A673 (cell line): ENCODE measurements around the gene PALM2AKAP2. TPM values are rescaled to one million over a fixed set of nuclear protein-coding genes. Genes with fewer than 3 reads are reported as not detected.

Experiments used
- BruUV-seq: library from RNA; stranded (reverse); fragments of 400-500 nt; replicated peaks from 2 replicates; lab custom pipeline; 2021; lab: Mats Ljungman, UMichigan
- CTCF ChIA-PET: fragments of 300-600 bp; sonication (Branson Sonifier 250); formaldehyde crosslinking; loops from one replicate; lab custom pipeline; 2022; ENCODE audit warnings: antibody characterized with exemption; lab: Charles Lee
- POLR2A ChIA-PET: fragments of 300-600 bp; sonication (Branson Sonifier 250); formaldehyde crosslinking; loops from one replicate; lab custom pipeline; 2022; ENCODE audit warnings: antibody characterized with exemption; ENCODE audit not compliant: low non-redundant PET; lab: Charles Lee
- DNase-seq: peaks from one replicate; pipeline ENCODE4 v3.0.0-alpha.2; 2015; ENCODE audit warnings: low spot score
- H3K27ac ChIP-seq: fragments of 200-600 bp; sonication (generic); 2 replicates; pipeline ENCODE4 v1.5.1; 2016; ENCODE audit warnings: mixed run types, low read depth, mild to moderate bottlenecking, mixed read lengths, antibody characterized with exemption, low read length; ENCODE audit not compliant: poor library complexity, severe bottlenecking
- H3K27me3 ChIP-seq: fragments of 200-600 bp; sonication (generic); replicated peaks from 2 replicates; pipeline ENCODE4 v1.6.1; 2017; ENCODE audit warnings: mixed run types, low read depth, mild to moderate bottlenecking, mixed read lengths, antibody characterized with exemption, low read length; ENCODE audit not compliant: insufficient read depth, poor library complexity
- H3K36me3 ChIP-seq: fragments of 200-600 bp; sonication (generic); 2 replicates; pipeline ENCODE4 v1.6.1; 2016; ENCODE audit warnings: mixed run types, mild to moderate bottlenecking, mixed read lengths, antibody characterized with exemption, low read length; ENCODE audit not compliant: insufficient read depth, poor library complexity, severe bottlenecking
- H3K4me1 ChIP-seq: fragments of 200-600 bp; sonication (generic); 2 replicates; pipeline ENCODE4 v1.6.1; 2017; ENCODE audit warnings: mixed run types, mild to moderate bottlenecking, mixed read lengths, antibody characterized with exemption, low read length; ENCODE audit not compliant: insufficient read depth, poor library complexity, severe bottlenecking
- H3K4me3 ChIP-seq: fragments of 200-600 bp; sonication (generic); 2 replicates; pipeline ENCODE4 v1.5.1; 2016; ENCODE audit warnings: low read depth, mixed run types, mild to moderate bottlenecking, mixed read lengths, low read length; ENCODE audit not compliant: poor library complexity, severe bottlenecking
- H3K9me3 ChIP-seq: fragments of 200-600 bp; sonication (generic); 2 replicates; pipeline ENCODE4 v1.6.1; 2016; ENCODE audit warnings: mixed run types, low read depth, mild to moderate bottlenecking, mixed read lengths, antibody characterized with exemption, low read length; ENCODE audit not compliant: poor library complexity, severe bottlenecking
- CTCF ChIP-seq: fragments of 300-800, 200-600 bp; sonication (generic); conservative IDR thresholded peaks from 2 replicates; pipeline ENCODE4 v1.5.1; 2017; ENCODE audit warnings: low read depth, mild to moderate bottlenecking, antibody characterized with exemption, low read length, moderate library complexity, mixed read lengths
- EZH2 ChIP-seq: fragments of 200-600 bp; sonication (generic); IDR thresholded peaks from 2 replicates; pipeline ENCODE4 v1.6.1; 2017; ENCODE audit warnings: borderline replicate concordance, low read depth, mild to moderate bottlenecking, mixed read lengths, antibody characterized with exemption, low read length; ENCODE audit not compliant: poor library complexity, severe bottlenecking
- intact Hi-C: fragments of 100-400 bp; cut with micrococcal nuclease; formaldehyde crosslinking; loops from one replicate; pipeline ENCODE4 v1.10.0; 2022; ENCODE audit not compliant: unreplicated experiment
- total RNA-seq: library from RNA; stranded (reverse); gene quantifications from 2 replicates; pipeline ENCODE4 v1.2.3, GENCODE V29; 2021

Gene PALM2AKAP2
- total RNA-seq, 1 experiment from 2014 or later = 5.0 TPM

- CTCF ChIA-PET = no interaction called here
- DNase-seq = no peak
- TF ChIP-seq EZH2 (no peak), CTCF (no peak)
- POLR2A ChIA-PET = no interaction called here
- Histone ChIP-seq H3K4me1 (no peaks in the 10 kb centered on the region), H3K36me3 (no peaks in the 10 kb centered on the region), H3K27ac (no peak overlapping the region), H3K27me3 (no peaks in the 10 kb centered on the region), H3K4me3 (no peak overlapping the region), H3K9me3 (no peaks in the 10 kb centered on the region)
- intact Hi-C loops = no loop called here
- no TSS peak for BruUV-seq
Measured at GRCh38 chr9:109767814-109768213, 12.2 kb upstream of the PALM2AKAP2 start.

DNA sequence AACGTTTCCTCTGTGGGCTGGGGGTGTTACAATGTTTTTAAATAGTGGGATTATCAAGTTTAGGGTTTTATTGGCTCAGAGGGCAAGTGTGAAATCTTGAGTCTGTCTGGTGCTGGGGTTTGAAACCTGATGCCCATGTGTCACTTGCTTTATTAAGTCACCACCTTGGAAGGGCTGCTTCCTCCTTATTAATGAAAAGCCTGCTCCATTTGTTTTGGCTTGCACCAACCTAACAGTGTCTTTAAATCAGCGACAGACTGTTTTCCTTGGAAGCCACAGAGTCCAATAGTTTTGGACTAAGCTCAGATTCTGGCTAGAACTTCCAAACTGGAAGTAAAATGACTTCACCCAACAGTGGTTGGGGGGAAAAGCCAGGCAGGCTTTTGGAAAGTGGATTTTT is 10.7 kb upstream of the PALM2AKAP2 start:
- Histone ChIP-seq H3K36me3 (no peaks in the 10 kb centered on the region), H3K27ac (no peak overlapping the region), H3K4me1 (no peaks in the 10 kb centered on the region), H3K9me3 (no peaks in the 10 kb centered on the region), H3K4me3 (no peak overlapping the region), H3K27me3 (no peaks in the 10 kb centered on the region)
- intact Hi-C loops = no loop called here
- CTCF ChIA-PET = no interaction called here
- TF ChIP-seq EZH2 = no peak
- no peak for TF ChIP-seq CTCF
- BruUV-seq = no TSS peak
- DNase-seq = no peak
- POLR2A ChIA-PET = no interaction called here

- H3K27me3 ChIP-seq = no peaks in the 10 kb centered on the region
- no peak overlapping the region for H3K4me3 ChIP-seq
- BruUV-seq = no TSS peak
- no peaks in the 10 kb centered on the region for H3K4me1 ChIP-seq
- no peak overlapping the region for H3K27ac ChIP-seq
- ChIA-PET POLR2A (no interaction called here), CTCF (no interaction called here)
- H3K9me3 ChIP-seq = no peaks in the 10 kb centered on the region
- no peak for TF ChIP-seq CTCF
- TF ChIP-seq EZH2 = no peak
- intact Hi-C loops = no loop called here
- no peak for DNase-seq
- H3K36me3 ChIP-seq = no peaks in the 10 kb centered on the region
Measured at GRCh38 chr9:109770101-109770500, 9.9 kb upstream of the PALM2AKAP2 start.
